GM19455 (cell line): ENCODE measurements around the gene RFXANK.
"Not testable (repeated sequence)": the region's sequence is repeated elsewhere in the genome, so short reads cannot be mapped to it uniquely, and the experiment has no call there.

Experiments
- ATAC-seq: cut with Tn5 transposase; IDR thresholded peaks from one replicate; pipeline ENCODE4 v1.9.1; 2021; ENCODE audit not compliant: unreplicated experiment

RFXANK gene

GRCh38 chr19:19204181-19204580 lies 12.1 kb downstream of the RFXANK start:
- ATAC-seq = no peak

- no peak for ATAC-seq
Measured at GRCh38 chr19:19205416-19206410, 13.7 kb downstream of the RFXANK start.

GRCh38 chr19:19206938-19207337 lies 14.9 kb downstream of the RFXANK start:
- ATAC-seq = no peak

- no peak for ATAC-seq
Measured at GRCh38 chr19:19207637-19208572, 15.8 kb downstream of the RFXANK start.

- ATAC-seq = no peak
Measured at GRCh38 chr19:19209372-19209771, 17.3 kb downstream of the RFXANK start.

- no peak for ATAC-seq
Measured at GRCh38 chr19:19211499-19212420, 19.7 kb downstream of the RFXANK start, which contains the start of gene NCAN. TSS of gene NCAN (plus strand) at chr19:19211958. CDS start at chr19:19216954, 4,996 bp downstream.

GRCh38 chr19:19212916-19213315 lies 20.9 kb downstream of the RFXANK start:
- ATAC-seq = no peak

GRCh38 chr19:19213426-19214158 lies 21.5 kb downstream of the RFXANK start:
- no peak for ATAC-seq

GRCh38 chr19:19214159-19214490 lies 22.1 kb downstream of the RFXANK start:
- ATAC-seq = no peak

- ATAC-seq = no peak
Measured at GRCh38 chr19:19214892-19215291, 22.8 kb downstream of the RFXANK start.

GRCh38 chr19:19215792-19216191 lies 23.7 kb downstream of the RFXANK start:
- ATAC-seq = no peak

GRCh38 chr19:19217099-19217498 lies 25.0 kb downstream of the RFXANK start:
- no peak for ATAC-seq

GRCh38 chr19:19218911-19219310 lies 26.9 kb downstream of the RFXANK start:
- no peak for ATAC-seq

GRCh38 chr19:19221000-19221399 lies 28.9 kb downstream of the RFXANK start:
- not testable (repeated sequence) for ATAC-seq

- no peak for ATAC-seq
Measured at GRCh38 chr19:19223060-19223459, 31.0 kb downstream of the RFXANK start.

GRCh38 chr19:19223636-19224035 lies 31.6 kb downstream of the RFXANK start:
- no peak for ATAC-seq

- ATAC-seq = no peak
Measured at GRCh38 chr19:19224150-19224851, 32.2 kb downstream of the RFXANK start.

- no peak for ATAC-seq
Measured at GRCh38 chr19:19224852-19225494, 32.9 kb downstream of the RFXANK start.

- ATAC-seq = no peak
Measured at GRCh38 chr19:19226204-19226603, 34.1 kb downstream of the RFXANK start.
